ENCODE measurements around the gene FREY1. TPM values are rescaled to one million over a fixed set of nuclear protein-coding genes. Genes with fewer than 3 reads are reported as not detected.

The FREY1 gene
- total RNA-seq, 1 donor from 2014 or later: not detected

- no peak for TF ChIP-seq CTCF (conservative IDR thresholded peaks at IDR 0.05; ENCODE audit: low read depth, low read length)
- DNase-seq (ENCODE audit: low read depth): no peak
Observed at GRCh38 chr11:45879803-45880686, 27.0 kb downstream of the FREY1 start.

GRCh38 chr11:45877845-45878244 is 29.2 kb downstream of the FREY1 start:
- no peak overlapping the region for H3K4me3 ChIP-seq (ENCODE audit: low read depth, low read length)
- no peak for DNase-seq (ENCODE audit: low read depth)
- no peak for TF ChIP-seq CTCF (conservative IDR thresholded peaks at IDR 0.05; ENCODE audit: low read depth, low read length)

More at GRCh38 chr11:45879803-45880686, 27.0 kb downstream of the FREY1 start:
- H3K4me3 ChIP-seq (ENCODE audit: low read depth, low read length): no peak overlapping the region

- DNase-seq (ENCODE audit: low read depth): no peak
- TF ChIP-seq CTCF (conservative IDR thresholded peaks at IDR 0.05; ENCODE audit: low read depth, low read length): no peak
- H3K4me3 ChIP-seq (ENCODE audit: low read depth, low read length): no peak overlapping the region
Observed at GRCh38 chr11:45877221-45877620, 29.9 kb downstream of the FREY1 start.

GRCh38 chr11:45876401-45876800 is 30.7 kb downstream of the FREY1 start:
- no peak for DNase-seq (ENCODE audit: low read depth)
- H3K4me3 ChIP-seq (ENCODE audit: low read depth, low read length): no peak overlapping the region
- no peak for TF ChIP-seq CTCF (conservative IDR thresholded peaks at IDR 0.05; ENCODE audit: low read depth, low read length)

- TF ChIP-seq CTCF (conservative IDR thresholded peaks at IDR 0.05; ENCODE audit: low read depth, low read length): peak; percentile 82
- no peak for DNase-seq (ENCODE audit: low read depth)
- no peak overlapping the region for H3K4me3 ChIP-seq (ENCODE audit: low read depth, low read length)
Observed at GRCh38 chr11:45872651-45873356, 34.3 kb downstream of the FREY1 start.

GRCh38 chr11:45871638-45872037 is 35.4 kb downstream of the FREY1 start:
- no peak for DNase-seq (ENCODE audit: low read depth)
- TF ChIP-seq CTCF (conservative IDR thresholded peaks at IDR 0.05; ENCODE audit: low read depth, low read length): no peak
- H3K4me3 ChIP-seq (ENCODE audit: low read depth, low read length): no peak overlapping the region

Measured in epithelial cell of proximal tubule (primary cell).